Testis (tissue), 3 donors: ENCODE results near the gene MYRF. TPM values are rescaled to one million over a fixed set of nuclear protein-coding genes. Genes with fewer than 3 reads are reported as not detected.

ENCODE experiments used
- DNase-seq: peaks from one replicate; pipeline ENCODE4 v3.0.0-alpha.2; 2019
- H3K27ac ChIP-seq, 2 donors: fragments of 200-600 bp; sonication (generic); one replicate each; pipeline ENCODE4 v1.5.1; 2019
- H3K27me3 ChIP-seq: fragments of 200-600 bp; sonication (generic); one replicate; pipeline ENCODE4 v1.5.1; 2019
- H3K36me3 ChIP-seq: fragments of 200-600 bp; sonication (generic); one replicate; pipeline ENCODE4 v1.5.1; 2017; ENCODE audit warnings: low read depth; ENCODE audit errors: missing control alignments
- H3K4me1 ChIP-seq: fragments of 200-600 bp; sonication (generic); one replicate; pipeline ENCODE4 v1.5.1; 2019
- H3K4me3 ChIP-seq, 2 donors: fragments of 200-600 bp; sonication (generic); one replicate each; pipeline ENCODE4 v1.5.1; 2017 to 2019
- H3K9me3 ChIP-seq: fragments of 200-600 bp; sonication (generic); one replicate; pipeline ENCODE4 v1.5.1; 2017
- POLR2A ChIP-seq: fragments of 450-650 bp; IDR thresholded peaks from one replicate; pipeline ENCODE4 v1.6.1; 2017; ENCODE audit warnings: antibody characterized with exemption, mild to moderate bottlenecking, moderate library complexity
- WGBS, 2 donors: methylation state at CpG; one replicate each; pipeline ENCODE4 v1.1.5; 2018; 5-methylcytosine and 5-hydroxymethylcytosine counted together
- intact Hi-C: fragments of 100-400 bp; cut with DNase I; formaldehyde crosslinking; loops from one replicate; pipeline ENCODE4 v1.15.1; 2023; ENCODE audit warnings: low total_unique reads
- polyA plus RNA-seq: library from polyadenylated mRNA; stranded (reverse); fragments of 350-450 nt; fragmentation: Illumina TruSeq; extraction: RNeasy Lipid Tissue Mini Kit (QIAGEN cat#74804); gene quantifications from one replicate; pipeline ENCODE4 v1.2.3, GENCODE V29; 2014; ENCODE audit warnings: low read depth, low replicate concordance; ENCODE audit not compliant: insufficient read depth
- total RNA-seq, 2 donors: library from RNA; depleted of rRNA; stranded (reverse); fragments of >200 nt; gene quantifications; one replicate each; pipeline ENCODE4 v1.2.3, GENCODE V29; 2016
- TF ChIP-seq, protein P1 (sequence below), 3 experiments: fragments of 450-650 bp in 2 of 3; fragments of 200-600 bp in 1 of 3; sonication (generic) in 1 of 3; IDR thresholded peaks; one replicate each; pipeline ENCODE4 v1.5.1; 2016 to 2019; ENCODE audit warnings: antibody characterized with exemption in 3 of 3, mild to moderate bottlenecking in 2 of 3, moderate library complexity in 1 of 3

MYRF gene
- total and polyA plus RNA-seq, 3 donors from 2014 or later = 9.2 to 15.2 (median 10.7) TPM

DNA sequence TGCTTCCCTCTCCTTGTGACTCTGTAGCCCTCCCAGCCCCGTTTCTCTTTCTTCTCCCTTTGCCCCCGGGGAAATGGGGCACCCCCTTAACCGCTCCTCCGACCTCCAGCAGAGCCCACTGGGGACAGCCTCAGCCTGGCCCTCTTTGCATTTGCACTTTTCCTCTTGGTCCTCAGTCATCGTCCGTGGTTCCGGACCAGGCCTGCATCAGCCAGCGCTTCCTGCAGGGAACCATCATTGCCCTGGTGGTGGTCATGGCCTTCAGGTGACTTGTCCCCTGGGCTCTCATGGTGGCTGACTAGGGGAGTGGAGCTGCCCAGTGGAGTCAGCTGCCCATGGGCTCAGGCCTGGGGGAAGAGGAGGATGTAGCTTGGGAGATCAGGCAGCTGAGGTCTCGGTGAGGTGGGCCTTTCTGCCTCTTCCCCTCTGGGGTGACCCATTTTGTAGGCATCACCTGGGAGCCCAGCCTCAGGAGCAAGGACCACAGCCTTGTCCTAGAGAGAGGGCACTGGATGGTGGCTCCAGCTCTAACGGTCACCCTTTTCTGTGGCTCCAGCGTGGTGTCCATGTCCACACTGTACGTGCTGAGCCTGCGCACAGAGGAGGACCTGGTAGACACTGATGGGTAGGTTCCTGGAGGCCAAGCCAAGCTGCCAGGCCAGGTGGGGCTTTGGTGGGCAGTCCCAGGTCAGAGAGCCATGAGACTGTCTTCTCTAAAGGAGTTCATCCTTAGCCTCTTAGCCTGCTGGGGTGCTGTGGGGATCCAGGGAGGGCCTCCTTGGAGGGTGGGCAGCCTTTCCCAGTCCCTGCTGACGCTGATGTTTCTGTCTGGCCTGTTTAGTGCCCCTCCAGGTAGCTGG, 27.5 kb downstream of the MYRF start:
- TF ChIP-seq, protein P1, sequence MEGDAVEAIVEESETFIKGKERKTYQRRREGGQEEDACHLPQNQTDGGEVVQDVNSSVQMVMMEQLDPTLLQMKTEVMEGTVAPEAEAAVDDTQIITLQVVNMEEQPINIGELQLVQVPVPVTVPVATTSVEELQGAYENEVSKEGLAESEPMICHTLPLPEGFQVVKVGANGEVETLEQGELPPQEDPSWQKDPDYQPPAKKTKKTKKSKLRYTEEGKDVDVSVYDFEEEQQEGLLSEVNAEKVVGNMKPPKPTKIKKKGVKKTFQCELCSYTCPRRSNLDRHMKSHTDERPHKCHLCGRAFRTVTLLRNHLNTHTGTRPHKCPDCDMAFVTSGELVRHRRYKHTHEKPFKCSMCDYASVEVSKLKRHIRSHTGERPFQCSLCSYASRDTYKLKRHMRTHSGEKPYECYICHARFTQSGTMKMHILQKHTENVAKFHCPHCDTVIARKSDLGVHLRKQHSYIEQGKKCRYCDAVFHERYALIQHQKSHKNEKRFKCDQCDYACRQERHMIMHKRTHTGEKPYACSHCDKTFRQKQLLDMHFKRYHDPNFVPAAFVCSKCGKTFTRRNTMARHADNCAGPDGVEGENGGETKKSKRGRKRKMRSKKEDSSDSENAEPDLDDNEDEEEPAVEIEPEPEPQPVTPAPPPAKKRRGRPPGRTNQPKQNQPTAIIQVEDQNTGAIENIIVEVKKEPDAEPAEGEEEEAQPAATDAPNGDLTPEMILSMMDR (IDR thresholded peaks at IDR 0.05) = no peak
- no peak for TF ChIP-seq POLR2A
- no peaks in the 10 kb centered on the region for H3K27me3 ChIP-seq
- 93 to 94% methylated on average over 9 to 14 of the region's 14 CpGs for WGBS, 2 donors
- H3K27ac ChIP-seq = no peak overlapping the region
- intact Hi-C loops = no loop called here
- no peak for DNase-seq
- H3K4me1 ChIP-seq = peaks cover 18% of the 10 kb centered on the region
- H3K9me3 ChIP-seq = no peaks in the 10 kb centered on the region
- no peaks in the 10 kb centered on the region for H3K36me3 ChIP-seq
- no peak overlapping the region for H3K4me3 ChIP-seq

DNA sequence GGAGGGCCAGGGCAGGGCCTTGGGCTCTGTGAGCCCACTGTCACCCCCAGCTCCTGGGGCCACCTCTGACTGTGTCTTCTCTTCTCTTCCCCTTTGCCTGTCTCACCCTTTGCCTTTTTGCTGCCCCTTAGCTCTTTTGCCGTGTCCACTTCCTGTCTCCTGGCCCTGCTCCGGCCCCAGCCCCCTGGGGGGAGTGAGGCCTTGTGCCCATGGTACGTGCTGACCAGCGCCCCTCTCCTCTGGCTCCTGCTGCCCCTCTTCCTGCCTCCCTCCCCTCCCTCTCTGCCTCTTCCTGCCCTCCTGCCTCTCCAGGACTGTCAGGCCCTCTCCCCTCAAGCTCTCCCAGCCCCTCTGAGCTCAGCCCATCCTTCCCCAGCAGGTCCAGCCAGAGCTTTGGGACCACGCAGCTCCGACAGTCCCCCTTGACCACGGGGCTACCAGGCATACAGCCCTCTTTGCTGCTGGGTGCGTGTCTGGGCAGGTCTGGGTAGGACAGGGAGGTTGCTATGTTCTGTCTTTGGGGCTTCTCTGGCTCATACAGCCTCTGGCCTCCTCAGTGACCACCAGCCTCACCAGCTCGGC, 28.2 kb downstream of the MYRF start:
- no peak for TF ChIP-seq POLR2A
- TF ChIP-seq, protein P1 (IDR thresholded peaks at IDR 0.05) = no peak
- Histone ChIP-seq H3K9me3 (no peaks in the 10 kb centered on the region), H3K27me3 (no peaks in the 10 kb centered on the region), H3K4me1 (peaks cover 18% of the 10 kb centered on the region), H3K36me3 (no peaks in the 10 kb centered on the region), H3K27ac (no peak overlapping the region), H3K4me3 (no peak overlapping the region)
- DNase-seq = no peak
- 90 to 92% methylated on average over 9 of the region's 9 CpGs for WGBS, 2 donors
- intact Hi-C loops = no loop called here

DNA sequence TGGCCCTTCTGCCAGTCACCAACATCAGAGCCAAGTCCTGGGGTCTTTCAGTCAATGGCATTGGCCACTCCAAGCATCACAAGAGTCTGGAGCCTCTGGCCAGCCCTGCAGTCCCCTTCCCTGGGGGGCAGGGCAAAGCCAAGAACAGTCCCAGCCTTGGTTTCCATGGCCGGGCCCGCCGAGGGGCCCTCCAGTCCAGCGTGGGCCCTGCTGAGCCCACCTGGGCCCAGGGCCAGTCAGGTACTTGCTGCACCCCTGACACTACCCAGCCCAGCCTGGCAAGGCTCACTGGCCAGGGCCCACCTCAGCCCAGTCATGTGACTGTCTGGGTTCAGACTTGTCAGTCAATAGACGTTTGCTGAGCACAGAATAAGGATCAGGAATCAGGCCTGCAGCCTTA, 29.1 kb downstream of the MYRF start:
- H3K9me3 ChIP-seq = no peaks in the 10 kb centered on the region
- H3K27ac ChIP-seq = no peak overlapping the region
- no peak overlapping the region for H3K4me3 ChIP-seq
- TF ChIP-seq, protein P1 (IDR thresholded peaks at IDR 0.05) = no peak
- no peak for TF ChIP-seq POLR2A
- H3K4me1 ChIP-seq = peaks cover 14% of the 10 kb centered on the region
- intact Hi-C loops = no loop called here
- WGBS, 2 donors = 88% methylated on average over 5 of the region's 5 CpGs; no CpG with 5 or more reads in 1 of the 2 donors
- no peaks in the 10 kb centered on the region for H3K27me3 ChIP-seq
- H3K36me3 ChIP-seq = no peaks in the 10 kb centered on the region
- DNase-seq = no peak

DNA sequence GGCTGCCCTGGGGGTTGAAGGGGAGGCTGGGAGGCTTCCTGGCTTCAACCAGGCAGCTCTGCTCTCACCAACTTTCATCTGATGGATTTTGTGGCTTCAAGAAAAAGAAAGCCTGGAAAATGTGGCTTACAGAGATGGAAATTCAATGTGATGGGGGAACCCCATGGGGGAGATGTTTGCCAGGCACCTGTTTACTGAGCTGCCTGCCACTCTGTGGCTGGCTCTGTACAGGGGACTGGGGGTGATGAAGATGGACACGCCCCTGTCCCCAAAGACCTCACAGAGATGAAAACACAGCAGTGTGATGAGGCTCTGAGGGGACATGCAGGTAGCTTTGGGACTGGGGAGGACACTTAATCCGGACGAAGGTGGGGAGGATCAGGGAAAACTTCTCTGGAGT, 29.9 kb downstream of the MYRF start:
- 90 to 92% methylated on average over 3 of the region's 3 CpGs for WGBS, 2 donors
- TF ChIP-seq, protein P1 (IDR thresholded peaks at IDR 0.05) = no peak
- no peak for TF ChIP-seq POLR2A
- intact Hi-C loops = no loop called here

More for the DNA sequence above, 29.9 kb downstream of the MYRF start:
- Histone ChIP-seq H3K27me3 (no peaks in the 10 kb centered on the region), H3K36me3 (no peaks in the 10 kb centered on the region), H3K4me1 (peaks cover 7% of the 10 kb centered on the region), H3K4me3 (no peak overlapping the region), H3K9me3 (no peaks in the 10 kb centered on the region), H3K27ac (no peak overlapping the region)
- no peak for DNase-seq
